ENCODE results near the gene ENOPH1.

- no peak for TF ChIP-seq POLR2A (IDR thresholded peaks at IDR 0.05; ENCODE audit: low read length)
- no peak for TF ChIP-seq GATA1 (IDR thresholded peaks at IDR 0.05; ENCODE audit: low read depth, low read length)
Measured at GRCh38 chr4:82463221-82463620, 32.8 kb downstream of the ENOPH1 start.
